Fibroblast of the conjunctiva (primary cell): ENCODE measurements around the gene HNRNPCL4.
"Not testable (repeated sequence)": the region's sequence is repeated elsewhere in the genome, so short reads cannot be mapped to it uniquely, and the experiment has no call there.

Experiments used
- DNase-seq: peaks from one replicate; pipeline ENCODE4 v3.0.0-alpha.2; 2010; ENCODE audit warnings: low read depth

HNRNPCL4 gene

DNA sequence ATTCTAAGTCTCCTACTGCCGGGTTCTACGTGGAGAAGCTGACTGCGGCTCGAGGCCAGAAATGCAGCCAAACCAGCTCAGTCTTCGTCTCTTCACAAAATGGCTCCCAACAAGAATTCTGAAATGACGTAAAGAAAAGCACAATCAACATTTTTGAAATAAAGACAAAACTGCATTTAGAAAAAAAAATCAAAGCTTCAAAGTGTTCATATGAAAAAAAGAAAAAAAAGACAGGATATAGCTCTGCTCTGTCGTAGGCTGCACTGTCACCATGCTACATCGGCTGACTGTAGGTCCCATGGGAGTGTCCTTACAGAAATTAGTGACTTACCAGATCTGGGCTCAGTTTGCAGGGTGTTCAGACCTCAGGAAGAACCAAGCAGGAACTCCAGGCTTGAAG lies at the start of gene HNRNPCL4:
HNRNPCL4 (minus strand) TSS at position 101 of the 400 bp plus-strand sequence. CDS start 164 bp downstream, outside the sequence.
- not testable (repeated sequence) for DNase-seq

DNA sequence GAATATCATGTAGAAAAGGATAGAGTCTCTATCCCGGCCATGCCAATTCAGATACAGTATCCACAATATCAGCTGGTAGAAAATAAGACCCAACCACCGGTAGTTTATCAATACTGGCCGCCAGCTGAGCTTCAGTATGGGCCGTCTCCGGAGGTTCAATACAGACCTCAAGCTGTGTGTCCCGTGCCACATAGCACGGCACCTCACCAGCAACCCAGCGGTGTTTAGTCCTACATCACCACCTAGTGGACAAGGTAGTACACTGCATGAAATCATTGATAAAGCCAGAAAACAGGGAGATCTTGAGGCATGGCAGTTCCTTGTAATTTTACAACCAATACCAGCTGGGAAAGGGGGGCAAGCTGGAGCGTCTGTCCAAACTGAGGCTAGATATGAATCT lies 43.3 kb upstream of the HNRNPCL4 start:
- not testable (repeated sequence) for DNase-seq

GRCh38 chr1:13201309-13201708 lies 35.9 kb upstream of the HNRNPCL4 start, which contains the start of gene PRAMEF13:
TSS of gene PRAMEF13 (minus strand) at chr1:13201409. CDS start at chr1:13199589, 1,820 bp downstream.
- not testable (repeated sequence) for DNase-seq

- not testable (repeated sequence) for DNase-seq
These were observed 6.1 kb upstream of the HNRNPCL4 start, which contains the start of gene PRAMEF9 for GRCh38 chr1:13171548-13171947. TSS of gene PRAMEF9 (plus strand) at chr1:13171848. CDS start at chr1:13175281, 3,433 bp downstream.

DNA sequence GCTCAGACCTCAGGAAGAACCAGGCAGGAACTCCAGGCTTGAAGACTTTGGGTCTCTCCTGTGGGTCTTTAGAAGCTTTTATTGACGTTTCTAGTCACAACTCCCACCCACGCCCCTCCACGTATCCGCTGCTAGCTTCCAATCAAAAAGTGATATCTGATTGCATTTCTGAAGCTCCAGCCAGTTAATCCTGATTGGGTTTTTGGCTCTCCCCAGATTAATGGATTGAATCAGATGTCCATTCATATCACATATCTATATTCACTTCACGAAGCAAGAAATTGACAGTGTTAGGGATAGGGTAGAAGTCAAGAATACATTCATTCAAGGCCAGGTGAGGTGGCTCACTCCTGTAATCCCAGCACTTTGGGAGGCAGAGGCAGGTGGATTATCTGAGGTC lies 9.5 kb downstream of the HNRNPCL4 start, which contains the start of gene PRAMEF26:
PRAMEF26 (minus strand) TSS at position 101 of the 400 bp plus-strand sequence. CDS start 2,914 bp downstream, outside the sequence.
- DNase-seq, result not testable (repeated sequence)

DNA sequence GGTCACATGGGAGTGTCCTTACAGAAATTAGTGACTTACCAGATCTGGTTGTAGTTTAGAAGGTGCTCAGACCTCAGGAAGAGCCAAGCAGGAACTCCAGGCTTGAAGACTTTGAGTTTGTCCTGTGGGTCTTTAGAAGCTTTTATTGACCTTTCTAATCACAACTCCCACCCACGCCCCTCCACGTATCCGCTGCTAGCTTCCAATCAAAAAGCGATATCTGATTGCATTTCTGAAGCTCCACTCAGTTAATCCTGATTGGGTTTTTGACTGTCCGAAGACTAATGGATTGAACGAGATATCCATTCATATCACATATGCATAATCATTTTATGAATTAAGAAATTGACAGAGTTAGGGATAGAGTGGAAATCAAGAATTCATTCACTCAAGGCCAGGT lies 48.7 kb downstream of the HNRNPCL4 start, which contains the start of gene HNRNPCL2:
HNRNPCL2 (minus strand) TSS at position 101 of the 400 bp plus-strand sequence. CDS start 454 bp downstream, outside the sequence.
- DNase-seq, result not testable (repeated sequence)
